HK-2 (cell line): Measurements from ENCODE around the gene GRK4.
A peak's percentile ranks its signal among the peaks of the same experiment; 100 is the strongest.
"Not testable (repeated sequence)": the region's sequence is repeated elsewhere in the genome, so short reads cannot be mapped to it uniquely, and the experiment has no call there.

Source experiments
- DNase-seq: peaks from one replicate; pipeline ENCODE4 v3.0.0-alpha.2; 2018; ENCODE audit not compliant: unreplicated experiment

Gene GRK4

GRCh38 chr4:2930758-2931511 lies 32.4 kb upstream of the GRK4 start:
- no peak for DNase-seq

- no peak for DNase-seq
Observed at GRCh38 chr4:2931512-2932301, 31.7 kb upstream of the GRK4 start.

- no peak for DNase-seq
Observed at GRCh38 chr4:2932321-2932950, 30.9 kb upstream of the GRK4 start.

GRCh38 chr4:2932951-2933565 lies 30.3 kb upstream of the GRK4 start:
- DNase-seq: no peak

- no peak for DNase-seq
Observed at GRCh38 chr4:2933566-2934076, 29.8 kb upstream of the GRK4 start.

DNA sequence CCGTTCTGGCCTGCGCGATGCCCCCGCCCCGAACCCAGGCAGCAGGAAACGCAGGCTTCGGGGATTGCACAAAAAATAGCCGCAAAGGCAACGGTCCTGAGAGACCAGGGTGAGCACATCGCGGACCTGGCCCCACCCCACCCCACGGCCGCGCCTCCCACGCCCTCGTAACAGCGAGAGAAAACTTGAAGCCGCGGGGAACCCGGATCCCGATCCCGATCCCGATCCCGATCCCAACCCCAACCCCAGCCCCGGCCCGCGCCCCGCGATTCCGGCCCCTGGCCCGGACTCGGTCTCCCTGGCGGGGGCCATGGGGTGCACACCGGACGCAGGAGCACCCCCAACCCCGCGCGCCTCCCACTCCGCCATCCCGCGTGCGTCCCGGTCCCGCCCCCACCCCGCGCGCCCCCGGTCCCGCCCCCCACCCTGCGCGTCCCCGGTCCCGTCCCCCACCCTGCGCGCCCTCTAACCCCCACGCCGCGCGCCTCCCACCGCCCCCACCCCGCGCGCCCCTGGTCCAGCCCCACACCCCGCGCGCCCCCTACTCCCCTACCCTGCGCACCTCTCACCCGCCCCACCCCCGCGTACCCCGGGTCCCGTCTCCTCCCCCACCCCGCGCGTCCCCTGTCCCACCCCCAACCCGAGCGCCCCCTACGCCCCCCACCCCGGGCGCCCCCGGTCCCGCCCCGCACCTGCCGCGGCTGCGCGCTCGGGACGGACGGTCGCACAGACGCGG lies 29.1 kb upstream of the GRK4 start:
- peak; percentile 66 for DNase-seq

- DNase-seq: peak; percentile 96
Observed at GRCh38 chr4:2934813-2935761, 28.3 kb upstream of the GRK4 start.

GRCh38 chr4:2935762-2936743 lies 27.3 kb upstream of the GRK4 start:
- DNase-seq: peak; percentile 91

GRCh38 chr4:2936773-2937145 lies 26.6 kb upstream of the GRK4 start:
- peak; percentile 85 for DNase-seq

GRCh38 chr4:2937146-2937857 lies 26.1 kb upstream of the GRK4 start:
- peak; percentile 96 for DNase-seq

GRCh38 chr4:2937986-2938385 lies 25.4 kb upstream of the GRK4 start:
- DNase-seq: no peak

DNA sequence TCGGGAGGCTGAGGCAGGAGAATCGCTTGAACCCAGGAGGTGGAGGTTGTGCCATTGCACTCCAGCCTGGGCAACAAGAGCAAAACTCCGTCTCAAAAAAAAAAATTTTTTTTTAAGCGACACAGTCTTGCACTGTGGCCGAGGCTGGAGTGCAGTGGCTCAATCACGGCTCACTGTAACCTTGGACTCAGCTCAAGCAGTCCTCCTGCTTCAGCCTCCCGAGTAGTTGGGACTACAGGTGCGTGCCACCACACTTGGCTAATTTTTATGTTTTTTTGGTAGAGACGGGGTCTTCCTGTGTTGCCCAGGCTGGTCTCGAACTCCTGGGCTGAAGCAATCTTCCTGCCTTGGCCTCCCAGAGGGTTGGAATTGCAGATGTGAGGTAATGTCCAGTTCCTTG lies 25.0 kb upstream of the GRK4 start:
- DNase-seq: not testable (repeated sequence)

DNA sequence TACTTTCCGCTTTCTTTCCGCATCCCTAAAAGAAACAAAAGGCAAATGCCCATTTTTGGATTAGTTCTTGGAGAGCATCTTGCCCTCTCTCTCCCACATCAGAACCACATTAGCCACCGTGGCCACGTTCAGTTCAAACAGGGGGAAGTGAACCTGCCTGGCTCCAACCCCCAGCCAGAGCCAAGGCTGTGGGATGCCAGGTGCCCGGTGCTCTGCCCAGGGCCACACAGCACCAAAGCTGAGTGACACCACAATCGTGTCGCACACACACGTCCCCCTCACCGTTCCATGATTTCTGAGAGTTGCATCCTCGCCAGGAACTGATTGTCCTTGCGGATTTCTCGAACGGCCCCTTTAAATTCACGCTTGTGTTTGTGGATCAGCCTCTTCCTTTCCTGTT lies 24.5 kb upstream of the GRK4 start:
- DNase-seq: no peak

DNA sequence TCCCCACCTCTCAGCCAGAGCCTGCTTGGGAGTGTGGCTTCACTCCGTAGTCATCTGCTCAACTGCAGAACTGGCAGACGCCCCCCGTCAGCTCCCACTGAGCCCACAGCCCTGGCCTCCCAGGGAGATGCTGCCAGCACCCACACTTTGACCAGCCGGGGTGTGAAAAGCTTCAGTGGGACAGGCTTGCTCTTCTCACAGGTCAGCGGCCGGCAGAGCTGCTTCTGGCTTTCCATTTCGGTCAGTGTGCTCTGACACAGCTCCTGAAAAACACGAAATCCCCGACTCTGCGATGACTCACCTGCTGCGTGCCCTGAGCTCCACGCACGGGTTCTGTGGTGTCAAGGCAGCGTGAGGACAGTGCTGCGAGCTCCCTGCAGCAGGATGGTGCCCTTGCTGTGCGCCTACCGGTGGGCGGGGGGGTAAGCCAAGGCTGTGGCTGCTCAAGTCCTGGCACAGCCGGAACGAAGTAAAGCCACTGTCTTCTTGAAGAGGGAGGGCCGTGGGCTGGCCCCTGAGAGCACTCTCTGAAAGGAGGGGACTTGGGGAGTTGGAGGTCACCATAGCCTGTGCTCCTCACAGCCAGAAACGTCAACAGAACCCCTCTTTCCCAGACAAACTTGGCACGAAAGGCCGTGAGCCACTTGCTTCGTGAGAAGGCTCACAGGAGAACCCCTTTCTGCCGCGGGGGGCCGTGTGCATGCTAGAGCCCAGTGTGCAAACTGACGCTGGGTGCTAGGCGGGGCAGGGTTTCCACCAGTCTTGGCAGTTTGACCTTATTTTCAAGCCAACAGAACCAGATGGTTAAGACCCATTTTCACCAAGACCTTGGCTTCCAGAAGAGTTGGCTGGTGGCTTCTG lies 23.8 kb upstream of the GRK4 start:
- no peak for DNase-seq

DNA sequence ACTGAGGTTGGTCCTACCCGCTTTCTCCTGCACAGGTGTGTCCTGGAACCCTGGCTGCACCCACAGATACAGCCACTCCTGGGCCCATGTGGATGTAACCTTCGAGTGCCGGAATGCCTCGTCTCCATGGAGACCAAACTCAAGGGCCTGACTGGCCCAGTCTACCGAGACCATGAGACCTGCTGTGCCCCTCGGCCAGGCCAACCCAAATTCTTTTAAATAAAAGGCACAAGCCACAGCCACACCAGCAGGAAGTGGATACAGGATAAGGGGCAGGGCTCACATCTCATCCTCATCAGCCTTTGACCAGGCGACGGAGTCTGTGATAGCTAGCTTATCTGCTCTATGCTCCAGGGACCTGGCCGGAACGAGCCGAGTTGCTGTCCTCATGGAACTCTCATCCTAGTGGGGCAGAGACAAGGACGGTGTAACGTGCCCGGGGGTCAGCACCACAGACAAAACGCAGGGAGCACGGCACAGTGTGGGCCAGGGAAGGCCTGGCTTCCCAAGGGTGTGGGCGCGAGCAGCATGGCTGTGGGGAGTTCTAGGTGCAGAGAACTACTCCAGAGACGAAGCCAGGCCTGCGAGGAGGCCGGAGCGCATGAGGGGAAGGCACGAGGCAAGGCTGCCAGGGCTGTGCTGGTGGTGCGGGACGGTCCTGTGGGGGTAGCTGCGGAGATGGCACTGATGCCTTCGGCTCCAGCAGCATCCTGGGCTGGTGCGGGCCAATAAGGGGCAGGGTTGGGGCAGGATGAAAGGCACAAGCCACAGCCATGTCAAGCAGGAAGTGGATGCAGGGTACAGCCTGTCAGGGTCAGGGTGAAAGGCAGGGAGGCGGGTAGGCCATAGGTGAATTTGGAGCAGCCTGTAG lies 22.9 kb upstream of the GRK4 start:
- no peak for DNase-seq
